HL-60 (cell line): ENCODE results near the gene PRPF40B.

Source experiments
- GABPA ChIP-seq: IDR thresholded peaks from 2 replicates; pipeline ENCODE4 v1.6.1; 2012; ENCODE audit warnings: low read depth
- POLR2AphosphoS5 ChIP-seq: IDR thresholded peaks from 2 replicates; pipeline ENCODE4 v1.6.1; 2012; ENCODE audit warnings: low read depth
- REST ChIP-seq: IDR thresholded peaks from 2 replicates; pipeline ENCODE4 v1.6.1; 2012; ENCODE audit warnings: low read depth; ENCODE audit not compliant: insufficient replicate concordance
- SPI1 ChIP-seq: IDR thresholded peaks from 2 replicates; pipeline ENCODE4 v1.6.1; 2012; ENCODE audit warnings: low read depth, mild to moderate bottlenecking, borderline replicate concordance
- TF ChIP-seq, protein P1 (sequence below): IDR thresholded peaks from one replicate; pipeline ENCODE4 v1.5.1; 2011; ENCODE audit warnings: low read length, control low read depth, inconsistent platforms; ENCODE audit not compliant: insufficient read depth

GRCh38 chr12:49667325-49668090 is 44.1 kb downstream of the PRPF40B start:
- TF ChIP-seq, protein P1, sequence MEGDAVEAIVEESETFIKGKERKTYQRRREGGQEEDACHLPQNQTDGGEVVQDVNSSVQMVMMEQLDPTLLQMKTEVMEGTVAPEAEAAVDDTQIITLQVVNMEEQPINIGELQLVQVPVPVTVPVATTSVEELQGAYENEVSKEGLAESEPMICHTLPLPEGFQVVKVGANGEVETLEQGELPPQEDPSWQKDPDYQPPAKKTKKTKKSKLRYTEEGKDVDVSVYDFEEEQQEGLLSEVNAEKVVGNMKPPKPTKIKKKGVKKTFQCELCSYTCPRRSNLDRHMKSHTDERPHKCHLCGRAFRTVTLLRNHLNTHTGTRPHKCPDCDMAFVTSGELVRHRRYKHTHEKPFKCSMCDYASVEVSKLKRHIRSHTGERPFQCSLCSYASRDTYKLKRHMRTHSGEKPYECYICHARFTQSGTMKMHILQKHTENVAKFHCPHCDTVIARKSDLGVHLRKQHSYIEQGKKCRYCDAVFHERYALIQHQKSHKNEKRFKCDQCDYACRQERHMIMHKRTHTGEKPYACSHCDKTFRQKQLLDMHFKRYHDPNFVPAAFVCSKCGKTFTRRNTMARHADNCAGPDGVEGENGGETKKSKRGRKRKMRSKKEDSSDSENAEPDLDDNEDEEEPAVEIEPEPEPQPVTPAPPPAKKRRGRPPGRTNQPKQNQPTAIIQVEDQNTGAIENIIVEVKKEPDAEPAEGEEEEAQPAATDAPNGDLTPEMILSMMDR, result no peak
- TF ChIP-seq REST, result no peak
- TF ChIP-seq POLR2AphosphoS5, result no peak
- TF ChIP-seq GABPA, result no peak
- TF ChIP-seq SPI1, result no peak
